HG03039 (cell line): ENCODE data around the gene SMCO2.

Experiments
- ATAC-seq: cut with Tn5 transposase; IDR thresholded peaks from one replicate; pipeline ENCODE4 v1.9.1; 2021; ENCODE audit warnings: mild to moderate bottlenecking, moderate library complexity; ENCODE audit not compliant: unreplicated experiment

Gene SMCO2

DNA sequence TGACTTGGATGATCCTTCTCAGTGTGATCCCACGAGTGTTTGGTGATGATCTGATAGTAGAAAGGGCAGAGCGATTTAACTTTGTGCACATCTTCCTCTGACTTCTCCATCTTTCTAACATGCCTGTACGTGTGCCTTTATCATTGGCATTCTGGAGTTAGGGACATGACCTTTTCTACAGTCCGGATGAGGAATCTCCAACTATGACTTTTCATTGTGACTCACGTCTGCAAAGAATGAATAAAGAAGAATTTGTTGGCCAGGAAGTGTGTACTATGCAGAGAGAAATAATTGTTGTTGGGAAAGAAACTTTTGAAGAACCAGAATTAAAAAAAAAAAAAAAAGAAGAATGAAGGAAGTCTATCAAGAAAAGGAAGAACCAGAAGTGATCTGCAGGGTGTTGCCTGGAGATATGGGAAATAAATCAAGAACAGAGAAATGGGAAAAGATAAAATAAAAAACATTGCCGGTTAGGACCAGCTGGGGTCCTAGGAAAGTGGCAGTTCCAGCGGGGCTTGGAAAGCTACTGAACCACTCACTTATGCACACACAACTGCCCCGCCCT, 102.8 kb downstream of the SMCO2 start:
- ATAC-seq = no peak

DNA sequence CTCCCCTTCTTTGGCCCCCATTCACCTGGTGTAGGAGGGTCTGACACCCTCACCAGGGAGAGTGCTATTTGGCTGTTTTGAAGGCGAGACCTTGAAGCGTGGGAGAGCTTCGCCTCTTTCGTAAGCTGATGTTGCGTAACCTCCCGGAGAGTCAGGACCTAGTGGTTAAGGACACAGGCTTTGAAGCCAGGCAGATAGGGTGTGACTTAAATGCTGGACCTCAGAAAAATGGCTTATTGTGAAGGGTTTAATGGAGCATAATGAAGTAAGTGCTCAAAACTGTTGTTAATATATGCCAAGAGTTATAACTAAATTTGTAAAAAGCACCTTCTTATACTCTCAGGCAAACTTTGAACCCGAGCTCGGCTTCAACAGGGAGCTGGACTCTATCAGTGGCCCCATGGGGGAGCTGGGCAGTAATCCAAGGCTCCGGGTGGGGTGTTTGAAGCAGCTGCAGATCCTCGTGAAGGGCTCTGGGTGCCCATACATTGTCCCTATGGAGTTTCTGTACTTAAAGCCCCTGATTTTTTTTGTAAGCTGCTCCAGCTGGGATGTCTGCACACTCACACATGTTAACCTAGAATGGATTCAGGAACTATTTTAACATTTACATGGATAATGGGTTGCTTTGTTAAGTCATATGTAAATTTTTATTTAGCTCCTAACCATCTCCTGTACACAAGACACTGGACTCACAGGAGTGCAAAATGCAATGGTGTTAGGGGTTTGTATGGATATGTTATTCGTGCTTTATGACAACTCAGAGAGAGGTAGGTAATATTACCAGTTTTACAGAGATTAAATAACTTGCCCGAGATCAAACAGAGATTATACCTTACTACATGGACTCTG, 103.5 kb downstream of the SMCO2 start:
- no peak for ATAC-seq

DNA sequence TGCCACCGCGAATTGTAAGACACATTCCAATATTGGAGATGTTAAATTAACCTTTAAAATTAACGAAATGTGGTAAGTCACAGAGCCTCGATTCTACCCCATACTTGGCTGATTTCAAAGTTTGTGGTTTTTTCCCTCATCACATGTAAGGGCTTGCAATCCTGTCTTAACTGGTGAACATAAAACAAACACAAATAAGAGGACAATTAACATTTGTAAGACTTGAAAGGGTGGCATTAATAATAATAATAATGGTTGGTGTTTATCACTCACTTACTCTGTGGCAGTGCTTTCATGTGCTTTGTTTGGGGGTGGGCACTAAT, 104.1 kb downstream of the SMCO2 start:
- ATAC-seq = no peak

DNA sequence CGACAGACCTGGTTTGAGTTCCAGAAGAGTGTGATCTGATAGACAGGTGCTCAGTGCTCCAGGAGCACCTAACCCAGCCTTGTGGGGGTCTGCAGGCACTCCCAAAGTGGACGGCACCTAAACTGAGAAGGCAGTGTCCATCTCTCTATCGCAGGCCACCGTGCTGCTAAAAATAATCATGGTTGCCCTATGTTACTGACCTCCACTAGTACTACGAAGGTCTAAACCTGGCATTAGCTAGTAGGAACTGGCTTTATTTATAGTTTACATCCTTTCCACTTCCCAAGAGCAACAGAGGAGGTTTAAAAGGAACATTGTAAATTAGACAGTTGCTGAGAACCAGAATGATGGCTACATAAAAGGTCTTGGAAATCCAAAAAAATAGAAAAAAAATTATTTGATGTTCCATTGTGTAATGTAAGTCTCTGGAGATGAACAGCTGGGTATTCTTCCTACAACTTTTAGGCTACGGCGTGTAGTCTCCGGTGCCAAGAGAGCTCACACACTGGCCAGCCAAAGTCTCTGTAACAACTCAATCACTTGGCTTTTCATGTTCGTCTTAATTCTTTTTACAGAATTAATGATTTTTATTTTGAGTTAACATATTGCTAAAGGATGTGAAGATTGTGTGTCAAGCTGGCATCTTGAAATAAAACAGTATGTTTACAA, 104.8 kb downstream of the SMCO2 start:
- no peak for ATAC-seq
